Urothelium cell line (cell line): ENCODE measurements around the gene EPN1.
A peak's percentile ranks its signal among the peaks of the same experiment; 100 is the strongest.

Experiments used
- DNase-seq: peaks from one replicate; pipeline ENCODE4 v3.0.0; 2011; ENCODE audit warnings: low spot score, mixed read lengths
- FAIRE-seq: peaks from 2 replicates; lab custom pipeline; 2011; peaks lifted over from hg19 to GRCh38; lab: Jason Lieb, UNC

EPN1 gene

DNA sequence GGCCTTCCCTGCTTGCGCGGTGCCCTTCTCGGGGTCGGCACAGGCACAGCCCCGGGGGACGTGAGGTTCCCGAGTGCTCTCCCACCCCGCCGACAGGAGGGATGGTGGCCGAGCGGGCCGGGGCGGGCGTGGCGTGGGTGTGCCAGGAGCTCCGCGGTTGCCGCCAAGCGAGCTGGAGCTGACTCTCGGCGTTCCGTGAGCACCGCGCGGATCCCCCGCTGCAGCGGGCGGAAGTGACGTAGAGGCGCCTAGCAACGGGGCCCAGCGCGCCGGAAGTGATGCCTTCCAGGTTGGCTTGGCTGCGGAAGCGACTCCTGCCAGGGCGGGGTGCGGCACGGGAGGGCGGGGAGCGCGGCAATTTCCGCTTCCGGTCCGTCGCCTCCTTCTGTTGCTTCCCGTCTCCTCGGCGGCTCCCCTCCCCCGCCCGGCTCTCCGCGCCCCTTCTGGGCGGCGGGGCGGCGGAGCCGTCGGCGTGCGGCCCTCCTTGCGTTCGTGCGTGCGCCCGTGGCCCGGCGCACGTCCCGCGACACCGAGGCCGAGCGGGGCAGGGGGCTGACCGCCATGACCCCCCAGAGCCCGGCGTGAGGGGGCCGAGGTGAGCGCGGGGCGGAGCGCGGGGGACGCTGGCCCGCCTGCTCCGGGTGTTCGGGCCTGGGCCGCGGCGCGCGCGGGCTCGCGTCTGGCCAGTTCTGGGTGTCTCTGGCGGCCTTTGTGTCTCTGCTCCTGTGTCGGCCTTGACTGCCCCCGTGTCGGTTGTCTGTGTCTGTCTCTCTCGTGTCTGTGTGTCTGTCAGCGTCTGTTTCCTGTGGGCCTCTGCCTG lies at the start of gene EPN1:
EPN1 (plus strand) TSS at position 386 of the 820 bp plus-strand sequence. CDS start 3,402 bp downstream, outside the sequence.
- peak; percentile 17 for FAIRE-seq
- DNase-seq: peak; percentile 98

DNA sequence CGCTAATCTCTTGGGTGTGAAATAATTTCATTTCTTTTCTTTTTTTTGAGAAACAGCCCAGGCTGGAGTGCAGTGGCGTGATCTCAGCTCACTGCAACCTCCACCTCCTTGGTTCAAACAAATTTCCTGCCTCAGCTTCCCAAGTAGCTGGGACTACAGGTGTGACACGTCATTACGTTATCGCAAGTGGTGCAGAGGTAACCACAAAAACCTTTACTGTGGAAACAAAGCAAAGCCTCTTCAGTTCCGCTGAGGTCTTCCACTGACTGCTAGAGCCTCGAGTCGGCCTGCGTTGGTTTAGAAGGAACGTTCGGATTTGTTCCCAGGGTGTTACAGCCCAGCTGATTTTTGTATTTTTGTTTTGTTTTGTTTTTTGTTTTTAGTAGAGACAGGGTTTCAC lies 48.7 kb upstream of the EPN1 start:
- no peak for FAIRE-seq
- DNase-seq: no peak

DNA sequence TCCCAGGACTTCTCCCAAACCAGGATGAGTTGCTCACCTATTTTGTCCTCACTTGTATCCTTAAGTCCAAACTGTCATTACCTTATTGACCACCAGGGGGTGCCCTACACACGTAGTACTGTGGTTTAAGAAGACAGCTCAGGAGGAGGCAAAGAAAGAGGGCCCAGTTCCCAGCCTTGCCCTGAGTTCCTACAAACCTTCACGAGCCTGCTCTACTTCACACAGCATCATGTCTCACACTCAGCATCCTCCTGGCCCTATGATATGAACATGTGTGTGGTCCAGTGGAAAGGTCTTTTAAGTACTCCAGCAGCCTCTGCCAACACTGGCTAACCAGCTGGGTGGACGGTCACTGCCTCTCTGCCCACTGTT lies 42.6 kb upstream of the EPN1 start:
- DNase-seq (peak; percentile 54), FAIRE-seq (no peak)

DNA sequence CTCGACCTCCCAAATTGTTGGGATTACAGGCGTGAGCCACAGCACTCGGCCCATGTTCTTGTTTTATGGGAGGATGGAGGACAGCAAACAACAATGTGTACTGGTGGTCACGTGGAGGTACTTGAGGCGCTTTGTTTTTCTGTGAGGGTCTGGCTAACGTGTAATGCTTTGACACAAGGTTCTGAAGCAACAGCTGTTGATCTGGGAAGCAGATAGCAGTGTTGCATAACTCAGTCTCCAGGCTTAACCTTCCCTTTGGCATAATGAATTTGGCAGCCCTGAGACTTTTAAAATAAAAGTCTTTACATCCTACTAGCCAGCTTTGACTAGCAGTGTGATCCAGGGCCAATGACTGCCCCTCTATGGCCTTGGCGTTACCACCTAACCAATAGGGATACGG lies 41.2 kb upstream of the EPN1 start:
- DNase-seq (no peak), FAIRE-seq (no peak)

DNA sequence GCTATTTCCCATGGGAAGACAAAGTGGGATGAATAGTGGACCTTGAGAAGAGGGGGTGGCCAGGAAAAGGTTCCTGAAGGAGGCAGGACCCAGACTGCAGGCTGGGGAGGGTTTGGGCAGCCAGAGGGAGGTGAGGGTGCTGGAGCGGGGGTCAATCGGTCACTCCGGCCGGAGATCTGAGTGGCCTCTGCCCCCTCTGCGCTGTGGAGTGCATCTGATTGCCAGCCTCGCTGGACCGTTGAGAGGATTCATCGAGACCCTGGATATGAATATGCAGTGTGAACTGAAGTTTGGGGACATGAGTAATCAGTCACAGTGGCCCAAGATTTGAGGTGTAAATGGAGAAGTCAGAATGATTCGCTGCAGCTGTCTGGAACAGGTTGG lies 39.7 kb upstream of the EPN1 start:
- DNase-seq (no peak), FAIRE-seq (no peak)

DNA sequence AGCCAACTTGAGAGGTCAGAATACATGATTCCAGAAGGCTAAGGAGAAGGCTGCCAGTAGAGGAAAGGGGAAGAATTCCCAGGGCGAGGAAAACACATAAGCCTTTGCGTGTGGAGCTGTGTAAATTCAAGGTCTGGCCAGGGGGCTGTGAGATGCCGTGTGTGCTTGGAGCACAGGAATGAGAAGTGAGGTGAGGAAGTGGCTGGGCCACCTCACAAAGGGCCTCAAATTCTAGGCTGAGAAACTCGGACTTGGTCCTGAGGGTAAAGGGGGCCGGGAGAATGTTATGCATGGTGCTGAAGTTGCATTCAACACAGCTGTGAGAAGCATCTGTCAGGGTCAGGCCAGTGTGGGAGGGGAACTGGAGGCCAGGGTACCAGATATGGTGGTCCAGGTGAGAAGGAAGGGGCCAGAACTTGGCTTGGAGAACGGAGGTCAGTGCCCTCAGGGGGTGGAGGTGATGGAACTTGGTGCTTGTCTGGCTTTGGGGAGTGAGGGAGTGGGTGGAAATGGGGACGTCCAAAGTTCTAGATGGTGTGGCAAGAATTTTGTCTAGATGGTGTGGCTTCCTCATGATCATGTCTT lies 39.1 kb upstream of the EPN1 start:
- FAIRE-seq (no peak), DNase-seq (no peak)

DNA sequence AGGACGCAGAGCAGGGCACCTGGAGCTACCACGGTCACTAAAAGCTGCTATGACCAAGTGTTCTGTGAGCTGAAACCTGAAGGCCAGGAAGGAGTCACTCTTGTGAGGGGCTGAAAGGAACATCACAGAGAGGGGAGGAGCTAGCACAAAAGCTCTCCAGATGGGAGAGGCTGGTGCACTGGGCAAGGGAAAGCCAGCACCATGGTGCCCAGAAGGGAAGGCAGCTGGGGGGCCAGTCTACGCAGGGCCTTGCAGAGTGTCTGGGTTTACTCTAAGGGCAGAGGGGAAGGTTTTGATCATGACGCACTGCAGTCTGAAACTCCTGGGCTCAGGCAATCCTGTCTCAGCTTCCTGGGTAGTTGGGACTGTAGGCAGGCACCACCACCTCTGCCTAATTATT lies 38.3 kb upstream of the EPN1 start:
- no peak for FAIRE-seq

DNA sequence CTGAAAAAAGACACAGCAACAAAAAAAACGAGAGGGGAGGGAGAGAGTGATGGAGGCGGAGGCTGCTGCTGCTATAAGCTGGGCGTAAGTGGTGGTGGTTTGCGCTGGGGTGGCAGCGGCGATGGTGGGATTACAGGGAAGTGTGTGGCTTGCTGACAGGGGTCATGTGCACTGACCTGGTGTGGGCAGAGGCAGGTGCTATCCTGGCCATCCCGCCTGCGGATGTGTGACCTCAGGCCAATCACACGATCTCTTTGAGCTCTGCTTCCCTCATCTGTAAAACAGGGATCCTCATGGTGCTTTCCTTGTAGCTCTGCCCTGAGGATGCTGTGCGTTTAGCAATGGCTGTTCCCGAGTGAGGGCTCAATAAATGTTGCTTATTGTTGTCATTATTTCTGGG lies 37.5 kb upstream of the EPN1 start:
- DNase-seq (no peak), FAIRE-seq (no peak)

More for the DNA sequence above, 38.3 kb upstream of the EPN1 start:
- no peak for DNase-seq

DNA sequence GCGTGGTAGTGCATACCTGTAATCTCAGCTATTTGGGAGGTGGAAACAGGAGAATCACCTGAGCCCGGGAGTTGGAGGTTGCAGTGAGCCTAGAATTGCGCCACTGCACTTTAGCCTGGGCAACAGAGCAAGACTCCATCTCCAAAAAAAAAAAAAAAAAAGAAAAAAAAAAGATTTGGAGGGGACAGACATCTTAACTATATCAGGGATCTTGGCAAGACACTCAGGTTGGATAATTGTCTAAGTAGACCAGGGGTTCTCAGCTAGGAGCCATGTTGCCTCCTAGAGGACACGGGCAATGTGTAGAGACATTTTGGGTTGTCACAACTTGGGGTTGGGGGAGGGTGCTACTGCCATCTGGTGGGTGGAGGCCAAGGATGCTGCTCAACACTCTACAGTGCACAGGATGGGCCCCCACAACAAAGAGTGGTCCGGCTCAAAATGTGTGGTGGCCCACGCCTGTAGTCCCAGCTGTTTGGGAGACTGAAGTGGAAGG lies 36.1 kb upstream of the EPN1 start:
- peak; percentile 45 for DNase-seq
- FAIRE-seq: no peak

DNA sequence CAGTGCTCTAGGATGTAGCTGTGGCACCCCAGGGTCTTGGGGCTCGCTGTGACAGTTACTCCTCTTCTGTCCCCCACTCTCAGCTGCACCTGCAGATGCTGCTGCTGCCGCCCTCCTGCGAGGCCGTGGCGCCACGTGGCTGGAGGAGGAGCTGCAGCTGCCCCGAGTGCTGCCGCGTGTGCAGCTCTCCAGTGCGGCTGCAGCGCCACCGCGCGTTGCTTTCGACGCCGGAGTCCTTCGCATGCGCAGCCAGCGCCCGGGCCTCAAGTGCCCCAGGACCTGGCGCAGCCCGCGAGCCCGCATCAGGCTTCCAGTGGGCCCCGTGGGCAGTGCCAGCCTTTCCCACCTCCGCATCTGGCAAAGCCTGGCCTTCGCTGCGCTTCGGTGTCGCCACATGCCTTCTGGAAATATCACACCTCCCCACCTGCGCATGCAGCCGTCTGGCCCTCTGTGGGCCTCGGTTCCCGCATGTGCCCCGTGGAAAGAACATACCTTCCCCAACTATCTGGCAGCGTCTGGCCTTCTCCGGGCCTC lies 34.9 kb upstream of the EPN1 start:
- no peak for DNase-seq
- no peak for FAIRE-seq

DNA sequence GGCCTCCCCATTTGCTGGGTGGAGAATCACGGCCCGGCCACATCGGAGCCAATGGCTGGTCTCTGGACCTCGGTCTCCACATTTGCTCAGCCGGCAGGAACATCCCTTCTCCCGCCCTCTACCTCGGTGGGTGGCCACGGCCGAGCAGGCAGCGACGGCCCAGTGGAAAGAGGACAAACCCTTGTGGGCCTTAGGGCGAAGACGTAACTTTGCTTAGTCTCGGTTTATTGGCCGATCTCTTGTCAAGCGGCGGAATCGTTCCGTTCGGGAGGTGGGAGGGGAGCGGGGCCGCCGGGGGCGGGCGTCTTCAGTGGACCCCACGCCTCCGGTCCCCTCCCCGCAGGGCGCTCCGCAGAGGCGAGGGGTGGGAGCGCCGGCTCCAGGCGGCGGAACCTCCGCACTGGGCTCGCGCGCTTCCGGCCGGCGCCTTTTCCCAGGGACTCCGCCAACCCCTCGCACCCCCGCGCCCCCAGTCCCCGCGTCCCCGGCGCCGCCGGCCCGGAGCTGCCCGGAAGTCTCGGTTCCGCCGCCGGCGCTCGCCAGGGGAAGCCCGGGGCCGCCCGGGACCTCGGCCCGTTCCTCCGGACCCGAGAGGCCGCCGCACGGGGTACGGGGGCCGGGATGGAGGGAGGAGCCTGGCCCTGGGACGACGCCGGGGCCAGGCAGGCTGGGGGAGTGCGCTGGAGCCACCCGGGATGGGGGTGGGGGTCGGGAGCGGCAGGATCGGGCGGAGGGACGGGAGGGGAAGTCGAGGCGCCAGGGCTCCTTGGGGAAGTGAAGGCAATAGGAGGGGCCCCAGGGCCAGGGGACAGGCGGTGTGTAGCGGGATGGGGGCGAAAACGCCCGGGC lies 34.2 kb upstream of the EPN1 start, which contains the start of gene ZNF580:
ZNF580 (plus strand) TSS at position 426 of the 849 bp plus-strand sequence. CDS start 1,507 bp downstream, outside the sequence.
- DNase-seq (peak; percentile 80), FAIRE-seq (no peak)

DNA sequence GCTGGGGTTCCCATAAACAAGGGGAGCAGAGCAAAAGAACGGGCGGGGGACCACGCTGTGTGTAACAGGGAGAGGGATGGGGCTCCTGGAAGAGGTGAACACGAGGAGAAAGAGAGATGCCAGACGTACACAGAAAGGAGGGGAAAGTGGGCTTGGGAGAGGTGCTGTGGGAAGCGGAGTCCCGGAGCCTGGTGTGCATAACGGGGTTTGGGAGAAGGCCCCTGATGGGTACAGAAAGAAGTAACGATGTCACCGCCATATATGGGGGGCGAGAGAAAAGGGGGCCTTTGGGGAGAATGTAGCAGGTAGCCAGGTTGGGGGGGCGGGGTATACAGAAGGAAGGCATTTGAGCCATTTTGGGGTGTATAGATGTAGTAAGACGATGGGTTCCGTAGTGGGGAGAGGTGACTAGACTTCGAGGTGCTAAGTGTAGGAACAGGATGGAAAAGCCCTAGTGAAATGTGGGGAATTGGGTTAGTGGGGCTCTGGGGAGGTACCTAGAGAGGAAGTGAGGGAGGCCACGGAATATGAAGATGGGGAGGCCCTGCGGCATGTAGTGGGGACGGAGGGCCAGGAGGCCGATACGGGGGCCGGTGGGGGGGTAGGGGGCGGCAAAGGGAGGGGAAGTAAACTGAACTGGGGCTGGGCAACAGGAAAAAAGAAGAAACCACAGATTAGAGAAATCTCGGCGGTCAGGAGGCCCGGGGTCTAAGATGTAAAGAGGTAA lies 33.4 kb upstream of the EPN1 start:
- FAIRE-seq: no peak

DNA sequence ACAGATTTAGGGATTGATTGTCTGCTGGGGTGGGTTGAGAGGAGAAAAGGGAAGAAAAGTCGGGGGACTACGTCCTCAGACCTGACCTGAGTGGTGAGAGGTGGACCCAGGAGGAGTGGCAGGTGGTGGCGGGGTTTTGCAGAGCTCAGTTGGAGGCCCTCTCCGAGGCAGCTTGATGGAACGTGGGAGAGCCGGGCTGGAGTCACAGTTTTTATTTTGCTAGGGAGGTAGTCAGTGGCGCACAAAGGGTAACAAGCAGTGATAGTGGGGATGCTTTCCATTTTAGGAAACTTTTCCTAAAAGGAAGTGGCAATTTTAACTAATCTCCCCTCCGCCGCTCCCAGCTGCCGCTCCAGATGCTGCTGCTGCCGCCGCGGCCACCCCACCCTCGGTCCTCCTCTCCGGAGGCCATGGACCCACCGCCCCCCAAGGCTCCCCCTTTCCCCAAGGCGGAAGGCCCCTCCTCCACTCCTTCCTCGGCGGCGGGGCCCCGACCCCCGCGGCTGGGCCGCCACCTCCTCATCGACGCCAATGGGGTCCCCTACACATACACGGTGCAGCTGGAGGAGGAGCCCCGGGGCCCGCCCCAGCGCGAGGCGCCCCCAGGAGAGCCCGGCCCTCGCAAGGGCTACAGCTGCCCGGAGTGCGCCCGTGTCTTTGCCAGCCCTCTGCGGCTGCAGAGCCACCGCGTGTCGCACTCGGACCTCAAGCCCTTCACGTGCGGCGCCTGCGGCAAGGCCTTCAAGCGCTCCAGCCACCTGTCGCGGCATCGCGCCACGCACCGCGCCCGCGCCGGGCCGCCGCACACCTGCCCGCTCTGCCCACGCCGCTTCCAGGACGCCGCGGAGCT lies 32.6 kb upstream of the EPN1 start:
- no peak for FAIRE-seq
- no peak for DNase-seq

More for the DNA sequence above, 33.4 kb upstream of the EPN1 start:
- no peak for DNase-seq

DNA sequence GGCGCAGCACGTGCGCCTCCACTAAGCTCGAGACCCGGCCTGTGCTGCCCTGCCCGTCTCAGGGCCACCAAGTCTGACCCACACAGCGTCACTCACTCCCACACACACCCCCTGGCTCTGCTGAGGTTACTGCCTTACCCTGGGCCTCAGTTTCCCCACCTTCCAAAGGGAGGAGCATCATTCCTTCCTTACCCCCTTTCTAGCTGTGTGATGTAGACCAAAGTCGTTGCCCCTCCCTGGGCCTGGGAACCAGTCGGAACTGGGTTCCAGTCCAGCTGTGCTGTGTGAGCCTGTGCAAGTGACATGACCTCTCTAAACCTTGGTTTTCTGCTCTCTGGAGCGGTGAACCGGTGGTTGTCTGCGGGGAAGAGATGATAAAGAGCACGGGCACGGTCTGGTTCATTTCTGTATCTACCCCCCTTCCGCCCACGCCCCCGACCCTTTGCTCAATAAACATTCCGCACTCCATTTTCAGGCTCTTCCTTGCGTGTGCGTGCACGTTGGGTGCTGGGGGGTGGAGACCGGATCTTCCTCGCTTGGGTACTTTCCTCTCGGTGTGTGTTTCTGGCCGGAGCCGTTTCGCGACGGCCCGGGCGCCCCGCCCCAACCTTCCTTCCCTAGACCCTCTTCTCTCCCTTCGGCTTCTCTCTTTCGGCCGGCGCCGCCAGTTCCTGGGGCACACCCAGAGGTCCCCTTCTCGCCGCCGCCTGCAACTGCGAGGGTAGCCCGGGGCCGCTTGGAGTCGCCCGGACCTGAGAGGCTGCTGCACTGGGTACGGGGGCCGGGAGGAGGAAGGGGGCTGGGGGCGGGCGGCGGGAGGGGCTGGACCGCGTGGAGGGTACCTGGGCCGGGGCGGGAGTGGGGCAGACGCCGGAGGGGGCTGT lies 31.8 kb upstream of the EPN1 start, which contains the start of gene ZNF581:
ZNF581 (plus strand) TSS at position 647 of the 884 bp plus-strand sequence. CDS start 923 bp downstream, outside the sequence.
- DNase-seq (peak; percentile 74), FAIRE-seq (no peak)

DNA sequence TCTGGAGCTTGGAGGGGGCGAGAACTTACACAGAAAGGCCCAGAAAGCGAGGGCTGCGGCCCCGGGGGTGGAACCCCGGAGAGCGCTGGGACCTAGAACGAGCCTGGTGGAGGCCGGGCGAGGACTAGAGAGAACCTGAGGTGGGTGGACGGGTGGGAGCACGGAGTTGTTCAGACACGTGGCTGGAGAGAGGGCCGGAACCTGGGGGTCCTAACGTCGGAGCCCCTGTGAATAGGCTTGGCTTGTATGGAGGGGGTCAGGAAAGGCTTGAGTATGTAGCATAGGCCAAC lies 31.2 kb upstream of the EPN1 start:
- FAIRE-seq (no peak), DNase-seq (no peak)

DNA sequence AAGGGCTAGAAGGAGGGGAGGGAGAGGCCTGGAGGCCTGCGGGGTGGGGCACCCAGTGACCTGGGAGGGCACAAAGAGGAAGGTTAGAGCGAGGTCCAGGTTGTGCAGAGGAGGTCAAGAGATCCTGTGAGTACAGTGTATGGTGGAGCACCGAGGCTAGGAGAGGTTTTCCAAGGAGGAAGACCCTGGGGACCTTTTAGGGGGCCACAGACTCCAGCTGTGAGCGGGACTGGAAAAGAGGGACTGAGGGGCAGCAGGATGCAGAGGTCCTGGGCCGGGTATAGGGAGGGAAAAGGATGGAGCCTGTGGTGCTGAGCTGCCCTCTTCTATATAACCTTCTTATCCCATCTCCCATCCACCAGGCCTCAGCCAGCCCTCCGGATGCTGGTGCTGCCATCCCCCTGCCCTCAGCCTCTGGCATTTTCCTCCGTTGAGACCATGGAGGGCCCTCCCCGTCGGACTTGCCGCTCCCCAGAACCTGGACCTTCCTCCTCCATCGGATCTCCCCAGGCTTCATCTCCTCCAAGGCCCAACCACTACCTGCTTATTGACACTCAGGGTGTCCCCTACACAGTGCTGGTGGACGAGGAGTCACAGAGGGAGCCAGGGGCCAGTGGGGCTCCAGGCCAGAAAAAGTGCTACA lies 30.7 kb upstream of the EPN1 start:
- DNase-seq: no peak
- no peak for FAIRE-seq

DNA sequence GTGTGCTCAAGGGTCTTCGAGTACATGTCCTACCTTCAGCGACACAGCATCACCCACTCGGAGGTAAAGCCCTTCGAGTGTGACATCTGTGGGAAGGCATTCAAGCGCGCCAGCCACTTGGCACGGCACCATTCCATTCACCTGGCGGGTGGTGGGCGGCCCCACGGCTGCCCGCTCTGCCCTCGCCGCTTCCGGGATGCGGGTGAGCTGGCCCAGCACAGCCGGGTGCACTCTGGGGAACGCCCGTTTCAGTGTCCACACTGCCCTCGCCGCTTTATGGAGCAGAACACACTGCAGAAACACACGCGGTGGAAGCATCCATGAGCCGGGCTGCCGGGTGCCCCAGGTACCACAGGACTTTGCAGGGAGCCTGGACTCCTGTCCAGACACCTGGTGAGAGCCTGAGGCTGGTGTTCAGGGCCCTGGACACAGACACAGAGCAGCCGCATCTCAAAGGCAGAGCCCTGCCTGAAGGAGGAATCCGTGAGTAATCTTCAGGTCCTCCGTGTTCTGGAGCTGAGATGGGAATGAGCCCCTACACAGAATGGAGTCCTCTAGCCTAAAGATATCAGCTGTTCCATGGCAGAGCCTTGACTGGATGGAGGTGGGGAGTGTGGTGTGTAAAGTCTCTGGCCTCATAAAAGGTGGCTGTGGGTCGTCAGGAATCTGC lies 30.0 kb upstream of the EPN1 start:
- DNase-seq (no peak), FAIRE-seq (no peak)

DNA sequence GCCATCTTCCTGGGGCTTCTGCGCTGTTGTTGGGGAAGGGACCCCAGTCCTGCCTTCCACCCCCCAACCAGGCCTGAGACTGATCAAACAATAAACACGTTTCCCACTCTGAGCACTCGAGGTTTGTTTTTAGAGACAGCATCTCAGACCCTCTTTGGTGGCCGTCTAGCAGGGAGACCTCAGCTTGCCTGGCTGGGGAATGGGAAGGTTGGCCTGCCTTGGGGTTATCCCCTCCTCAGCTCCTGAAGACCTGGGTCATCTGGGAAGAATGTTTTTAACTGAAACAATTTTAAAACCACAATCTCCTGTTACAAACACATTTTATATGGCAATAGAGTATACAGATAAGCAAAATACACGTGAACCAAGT lies 29.5 kb upstream of the EPN1 start:
- no peak for FAIRE-seq

More for the DNA sequence above, 29.5 kb upstream of the EPN1 start:
- no peak for DNase-seq
